K562 (cell line): Measurements from ENCODE around the gene SLC22A4. TPM values are rescaled to one million over a fixed set of nuclear protein-coding genes. Genes with fewer than 3 reads are reported as not detected.

Experiments
- ATAC-seq: fragments of 200-7000 bp; cut with Tn5 transposase; 3 replicates; pipeline ENCODE4 v1.9.1; 2020; ENCODE audit warnings: moderate library complexity
- BruUV-seq: library from RNA; stranded (reverse); fragments of 400-500 nt; replicated peaks from 2 replicates; lab custom pipeline; 2021; lab: Mats Ljungman, UMichigan
- CTCF ChIA-PET: fragments of 300-600 bp; formaldehyde crosslinking; extraction: SDS; loops from one replicate; lab custom pipeline; 2021; ENCODE audit warnings: low intra/inter-chr PET ratio; lab: Yijun Ruan, JAX
- POLR2A ChIA-PET: fragments of 300-600, 350-650 bp; sonication (Branson Sonifier 250); formaldehyde crosslinking; extraction: SDS; loops from one replicate; lab custom pipeline; 2021; ENCODE audit warnings: antibody characterized with exemption, inconsistent platforms; lab: Yijun Ruan, JAX
- DNase-seq, 4 experiments: peaks; one replicate each; pipeline versions ENCODE4 v3.0.0 to v3.0.0-alpha.2; 2011 to 2018; ENCODE audit warnings: low spot score in 3 of 4, mixed read lengths in 3 of 4; ENCODE audit errors: extremely low read depth in 1 of 4
- FAIRE-seq: peaks from 2 replicates; lab custom pipeline; 2011; peaks lifted over from hg19 to GRCh38; lab: Jason Lieb, UNC
- H2AFZ ChIP-seq: 2 replicates; pipeline ENCODE4 v1.6.0; 2011; ENCODE audit warnings: low read depth, low read length, control low read depth, inconsistent platforms
- H3K27ac ChIP-seq: fragments of 200-600 bp; 3 replicates; pipeline ENCODE4 v1.8.0; 2011; ENCODE audit warnings: low read depth, mild to moderate bottlenecking, control low read depth, inconsistent platforms, low read length, moderate library complexity, mixed read lengths; ENCODE audit errors: extremely low read depth
- H3K27me3 ChIP-seq, 2 experiments: fragments of 300-600 bp in 1 of 2; 2 replicates in 1 of 2; 3 replicates in 1 of 2; pipeline versions ENCODE4 v1.6.0 to v1.8.0; 2011; ENCODE audit warnings: inconsistent platforms in 2 of 2, low read length in 2 of 2, mild to moderate bottlenecking in 1 of 2, mixed read lengths in 1 of 2, moderate library complexity in 1 of 2; ENCODE audit not compliant: control insufficient read depth in 2 of 2, insufficient read depth in 2 of 2
- H3K36me3 ChIP-seq: fragments of 300-600 bp; 3 replicates; pipeline ENCODE4 v1.8.0; 2011; ENCODE audit warnings: mild to moderate bottlenecking, low read length, inconsistent platforms; ENCODE audit not compliant: control insufficient read depth, insufficient read depth
- H3K4me1 ChIP-seq, 2 experiments: fragments of 200-600 bp in 1 of 2; replicated peaks in 1 of 2; 2 replicates in 1 of 2; 3 replicates in 1 of 2; pipeline versions ENCODE4 v1.5.1 to v1.8.0; 2011; ENCODE audit warnings: inconsistent platforms in 2 of 2, low read length in 2 of 2, mild to moderate bottlenecking in 1 of 2, mixed read lengths in 1 of 2, moderate library complexity in 1 of 2; ENCODE audit not compliant: control insufficient read depth in 2 of 2, insufficient read depth in 2 of 2
- H3K4me2 ChIP-seq: 2 replicates; pipeline ENCODE4 v1.6.1; 2011; ENCODE audit warnings: low read length, control low read depth, inconsistent platforms, mixed read lengths; ENCODE audit not compliant: insufficient read depth
- H3K4me3 ChIP-seq: fragments of 200-600 bp; sonication (generic), shearing (Covaris generic); 2 replicates; pipeline ENCODE4 v1.5.1; 2016; ENCODE audit warnings: control low read depth, inconsistent platforms
- H3K79me2 ChIP-seq: fragments of 200-600 bp; 3 replicates; pipeline ENCODE4 v1.8.0; 2011; ENCODE audit warnings: low read length, inconsistent platforms; ENCODE audit not compliant: control insufficient read depth, insufficient read depth
- H3K9ac ChIP-seq, 2 experiments: 2 replicates each; pipeline versions ENCODE4 v1.6.0 to v1.6.1; 2011; ENCODE audit warnings: low read depth in 2 of 2, low read length in 2 of 2, control low read depth in 1 of 2, inconsistent platforms in 1 of 2, mild to moderate bottlenecking in 1 of 2, mixed read lengths in 1 of 2; ENCODE audit not compliant: insufficient read depth in 1 of 2
- H3K9me1 ChIP-seq: one replicate; pipeline ENCODE4 v1.6.0; 2011; ENCODE audit warnings: inconsistent platforms, mild to moderate bottlenecking, low read length, moderate library complexity; ENCODE audit not compliant: control insufficient read depth, insufficient read depth
- H3K9me3 ChIP-seq: replicated peaks from 2 replicates; pipeline ENCODE4 v1.5.1; 2011; ENCODE audit warnings: low read depth, low read length, inconsistent platforms; ENCODE audit not compliant: control insufficient read depth, insufficient read depth
- H4K20me1 ChIP-seq: replicated peaks from 2 replicates; pipeline ENCODE4 v1.6.1; 2011; ENCODE audit warnings: low read length, inconsistent platforms, mixed read lengths; ENCODE audit not compliant: control insufficient read depth, insufficient read depth
- TSC22D4 ChIP-seq: fragments of 450-650 bp; IDR thresholded peaks from 2 replicates; pipeline ENCODE4 v1.6.1; 2016; ENCODE audit warnings: missing genetic modification characterization, missing biosample characterization, control low read depth
- ZFP36 ChIP-seq: fragments of 150-350 bp; IDR thresholded peaks from 2 replicates; pipeline ENCODE4 v1.6.1; 2018; ENCODE audit warnings: low read length, low read depth; ENCODE audit not compliant: partially characterized antibody
- ZNF217 ChIP-seq: sonication (generic); formaldehyde crosslinking; IDR thresholded peaks from 2 replicates; pipeline ENCODE4 v1.8.0; 2022; ENCODE audit warnings: mild to moderate bottlenecking, missing genetic modification reagents
- ZNF408 ChIP-seq: fragments of 250-450 bp; sonication (Bioruptor Pico); IDR thresholded peaks from 2 replicates; pipeline ENCODE4 v1.4.0; 2020; ENCODE audit warnings: low read depth, mild to moderate bottlenecking, moderate library complexity
- WGBS: fragments of 100-300 bp; shearing (Covaris generic); methylation state at CpG from one replicate; pipeline ENCODE4 v1.1.6; 2016; ENCODE audit warnings: low coverage, mixed read lengths; ENCODE audit not compliant: insufficient coverage; ENCODE audit errors: missing lambda C conversion rate; 5-methylcytosine and 5-hydroxymethylcytosine counted together
- in situ Hi-C: fragments of 300-500 bp; cut with MboI; formaldehyde crosslinking; loops from 4 replicates; pipeline ENCODE4 v1.15.0; 2018; ENCODE audit warnings: inconsistent platforms, mixed read lengths
- intact Hi-C: fragments of 100-400 bp; cut with micrococcal nuclease; formaldehyde crosslinking; loops from 2 replicates; pipeline ENCODE4 v1.14.2; 2022
- polyA plus RNA-seq, 8 experiments: library from polyadenylated mRNA; depleted of rRNA in 4 of 8; stranded (reverse) in 5 of 8; unstranded in 3 of 8; fragments of >200 nt; fragmentation: Nextera tagmentation in 2 of 8; fragmentation: Illumina TruSeq in 1 of 8; extraction: Ambion mirVana in 2 of 8; extraction: Trizol in 1 of 8; gene quantifications; 2 replicates each; pipeline versions ENCODE4 v1.2.1 to v1.2.3, GENCODE V29; 2011 to 2014; ENCODE audit warnings: inconsistent platforms in 1 of 8, missing spikeins in 1 of 8
- total RNA-seq, 7 experiments: library from RNA; depleted of rRNA in 6 of 7; stranded (reverse); fragments of >200 nt in 6 of 7; fragmentation: Illumina TruSeq in 2 of 7; extraction: Trizol in 2 of 7; gene quantifications; 2 replicates each; pipeline versions ENCODE4 v1.2.1 to v1.2.3, GENCODE V29; 2011 to 2021; ENCODE audit warnings: low replicate concordance in 1 of 7

The SLC22A4 gene
- total and polyA plus RNA-seq, 9 of the 15 experiments (the other 6 are each of a cell fraction or from before 2014, with no cell fraction given): 2.7 to 9.5 (median 6.2) TPM

- peaks cover 32% of the 10 kb centered on the region for H3K79me2 ChIP-seq
- H3K9ac ChIP-seq: peak overlapping the region in 1 of 2 experiments; percentile 81; a peak in 1 of 4 replicates
- H3K9me3 ChIP-seq: no peaks in the 10 kb centered on the region; the same call in 1 of the 2 replicates
- in situ Hi-C loops: no loop called here
- no peak overlapping the region for H3K4me3 ChIP-seq
- DNase-seq: peak in 1 of 4 experiments; percentile 32
- no peak for ATAC-seq
- no peaks in the 10 kb centered on the region for H3K9me1 ChIP-seq
- POLR2A ChIA-PET: interaction anchor here (0.8 to 1.0 kb wide), 2 partner anchors 29 to 48 kb away, joined by 3 to 5 read pairs; no protein-coding TSS in a partner anchor
- no peak overlapping the region for H3K27ac ChIP-seq
- peak overlapping the region; percentile 26; the same call in 1 of the 2 replicates for H2AFZ ChIP-seq
- peak; percentile 59 for FAIRE-seq
- no peaks in the 10 kb centered on the region for H3K27me3 ChIP-seq
- peaks cover 28 to 46% of the 10 kb centered on the region in 2 experiments for H3K4me1 ChIP-seq
- intact Hi-C loops: no loop called here
- WGBS: 60% methylated on average over 4 of the region's 4 CpGs
- TF ChIP-seq ZNF217 (CRISPR knock-in tag): no peak
- no peak for TF ChIP-seq TSC22D4 (tag)
- CTCF ChIA-PET: no interaction called here
- no peak overlapping the region for H3K4me2 ChIP-seq
- BruUV-seq: no TSS peak
- H4K20me1 ChIP-seq: 0 out of 2 replicates have a peak, but pooled peaks cover 4% of the 10 kb centered on the region
- H3K36me3 ChIP-seq: peaks cover 10% of the 10 kb centered on the region; the same call in 1 of the 3 replicates
Measured at GRCh38 chr5:132256086-132256782, 38.0 kb upstream of the SLC22A4 start.

- FAIRE-seq (no peak), ATAC-seq (no peak), DNase-seq (no peak)
- Histone ChIP-seq H3K36me3 (peaks cover 10% of the 10 kb centered on the region; the same call in 2 of the 3 replicates), H3K27me3 (no peaks in the 10 kb centered on the region), H3K27ac (peak overlapping the region; percentile 9; the same call in 1 of the 3 replicates), H3K4me2 (0 out of 2 replicates have a peak overlapping the region, but pooled peaks have one; percentile 15), H3K4me3 (0 out of 2 replicates have a peak overlapping the region, but pooled peaks have one; percentile 63), H3K9me1 (no peaks in the 10 kb centered on the region), H3K9me3 (no peaks in the 10 kb centered on the region; the same call in 1 of the 2 replicates), H3K4me1 (peaks cover 33 to 49% of the 10 kb centered on the region in 2 experiments), H2AFZ (peak overlapping the region; percentile 87), H3K9ac (peak overlapping the region; percentile 31 to 81; a peak in 3 of 4 replicates), H3K79me2 (peaks cover 36% of the 10 kb centered on the region), H4K20me1 (0 out of 2 replicates have a peak, but pooled peaks cover 4% of the 10 kb centered on the region)
- BruUV-seq: no TSS peak
- in situ Hi-C loops (no loop called here), intact Hi-C loops (no loop called here)
- ChIA-PET POLR2A (interaction anchor here (0.8 kb wide), 1 partner anchor 49 kb away, joined by 5 read pairs; no protein-coding TSS in a partner anchor), CTCF (no interaction called here)
- TF ChIP-seq ZFP36 (peak; percentile 85), ZNF408 (CRISPR knock-in tag) (no peak)
- 76% methylated on average over 6 of the region's 6 CpGs for whole genome bisulfite sequencing
Measured at GRCh38 chr5:132256783-132257130, 37.4 kb upstream of the SLC22A4 start.
